Ovary (tissue), 9 donors: ENCODE results near the gene SHOX. TPM values are rescaled to one million over a fixed set of nuclear protein-coding genes. Genes with fewer than 3 reads are reported as not detected.

Source experiments
- DNase-seq, 5 donors: peaks; one replicate each; pipeline ENCODE4 v3.0.0-alpha.2; 2019 to 2020
- H3K27ac ChIP-seq, 2 donors: fragments of 200-600 bp; one replicate each; pipeline versions ENCODE4 v1.5.1 to v1.8.0; 2019 to 2022
- H3K27me3 ChIP-seq: fragments of 200-600 bp; one replicate; pipeline ENCODE4 v1.8.0; 2022
- H3K36me3 ChIP-seq: fragments of 200-600 bp; sonication (generic); one replicate; pipeline ENCODE4 v1.5.1; 2019
- H3K4me1 ChIP-seq: one replicate; pipeline ENCODE4 v1.8.1; 2013; ENCODE audit warnings: mild to moderate bottlenecking, moderate library complexity; ENCODE audit not compliant: insufficient read depth
- H3K4me3 ChIP-seq: fragments of 200-600 bp; sonication (generic); one replicate; pipeline ENCODE4 v1.5.1; 2017
- H3K9me3 ChIP-seq, 2 donors: fragments of 200-600 bp in 1 of 2; sonication (generic) in 1 of 2; one replicate each; pipeline versions ENCODE4 v1.5.1 to v1.8.1; 2013 to 2019; ENCODE audit warnings: mild to moderate bottlenecking in 1 of 2, moderate library complexity in 1 of 2
- EP300 ChIP-seq: sonication (generic); formaldehyde crosslinking; IDR thresholded peaks from one replicate; pipeline ENCODE4 v1.6.1; 2017; ENCODE audit warnings: antibody characterized with exemption
- POLR2A ChIP-seq: fragments of 450-650 bp; IDR thresholded peaks from one replicate; pipeline ENCODE4 v1.6.1; 2017; ENCODE audit warnings: antibody characterized with exemption, mild to moderate bottlenecking, moderate library complexity
- WGBS, 3 donors: extraction: QIAGEN DNeasy Blood & Tissue Kit in 1 of 3; methylation state at CpG; one replicate each; pipeline versions ENCODE4 v1.1.5 to v1.1.7; 2013 to 2017; 5-methylcytosine and 5-hydroxymethylcytosine counted together
- intact Hi-C, 4 donors: fragments of 100-400 bp; cut with DNase I; formaldehyde crosslinking; loops; one replicate each; pipeline versions ENCODE4 v1.11.0 to v1.15.1; 2022 to 2023
- polyA plus RNA-seq, 2 donors: library from polyadenylated mRNA; stranded (reverse); fragments of 200-250 nt in 1 of 2; fragments of 350-450 nt in 1 of 2; fragmentation: Illumina TruSeq in 1 of 2; extraction: RNeasy Lipid Tissue Mini Kit (QIAGEN cat#74804) in 1 of 2; gene quantifications; one replicate each; pipeline ENCODE4 v1.2.3, GENCODE V29; 2013 to 2014
- total RNA-seq, 7 donors: library from RNA; depleted of rRNA in 2 of 7; stranded (reverse); fragments of >200 nt in 2 of 7; fragmentation: NEBNext Ultra II Directional in 3 of 7; extraction: Animal tissue kit (Norgen Biotek cat#: 25700) in 3 of 7; gene quantifications; one replicate each; pipeline versions ENCODE4 v1.1.0 to v1.2.4, GENCODE V29; 2016 to 2023
- TF ChIP-seq, protein P1 (sequence below), 3 donors: fragments of 450-650 bp in 2 of 3; fragments of 200-600 bp in 1 of 3; IDR thresholded peaks; one replicate each; pipeline versions ENCODE4 v1.5.1 to v1.8.0; 2016 to 2022; ENCODE audit warnings: antibody characterized with exemption in 3 of 3, mild to moderate bottlenecking in 1 of 3
- donor health status: DM: no; HTN: no; CAD: no; lungs with moderate emphysema.
- donor health status: DM: no; HTN: no; CAD: no.
- donor health status: Bipolar disorder and iron deficiency.
- donor health status: DM: yes; HTN: yes; CAD: no.
- donor health status: DM: no; HTN: no; CAD: no.
- donor health status: DM: yes; HTN: yes; CAD: no.

The SHOX gene
- total and polyA plus RNA-seq, 9 donors, result 0.60 TPM; not detected in 8

DNA sequence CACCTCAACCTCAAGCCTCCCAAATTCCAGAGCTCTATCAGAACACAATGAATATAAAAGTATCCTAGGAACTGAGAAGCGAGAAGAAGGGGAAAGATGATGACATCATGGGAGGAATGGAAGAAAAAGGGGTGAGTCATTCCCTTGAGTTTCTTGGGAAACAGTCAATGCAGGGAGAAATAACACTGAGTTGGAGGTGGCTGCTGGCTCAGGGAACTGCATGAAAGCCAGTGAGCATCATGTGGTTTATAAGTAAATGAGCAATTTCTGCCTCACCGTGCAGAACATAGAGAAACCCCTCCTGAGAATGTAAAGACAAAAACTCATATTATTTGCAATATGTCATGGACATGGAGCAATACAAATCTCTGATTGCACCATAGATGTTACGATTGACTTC lies 73.3 kb downstream of the SHOX start:
- no peaks in the 10 kb centered on the region for H3K27me3 ChIP-seq
- intact Hi-C loops, result no loop called here
- no peak for DNase-seq
- no peaks in the 10 kb centered on the region for H3K4me1 ChIP-seq
- no peak for TF ChIP-seq POLR2A
- TF ChIP-seq EP300, result no peak
- TF ChIP-seq, protein P1, sequence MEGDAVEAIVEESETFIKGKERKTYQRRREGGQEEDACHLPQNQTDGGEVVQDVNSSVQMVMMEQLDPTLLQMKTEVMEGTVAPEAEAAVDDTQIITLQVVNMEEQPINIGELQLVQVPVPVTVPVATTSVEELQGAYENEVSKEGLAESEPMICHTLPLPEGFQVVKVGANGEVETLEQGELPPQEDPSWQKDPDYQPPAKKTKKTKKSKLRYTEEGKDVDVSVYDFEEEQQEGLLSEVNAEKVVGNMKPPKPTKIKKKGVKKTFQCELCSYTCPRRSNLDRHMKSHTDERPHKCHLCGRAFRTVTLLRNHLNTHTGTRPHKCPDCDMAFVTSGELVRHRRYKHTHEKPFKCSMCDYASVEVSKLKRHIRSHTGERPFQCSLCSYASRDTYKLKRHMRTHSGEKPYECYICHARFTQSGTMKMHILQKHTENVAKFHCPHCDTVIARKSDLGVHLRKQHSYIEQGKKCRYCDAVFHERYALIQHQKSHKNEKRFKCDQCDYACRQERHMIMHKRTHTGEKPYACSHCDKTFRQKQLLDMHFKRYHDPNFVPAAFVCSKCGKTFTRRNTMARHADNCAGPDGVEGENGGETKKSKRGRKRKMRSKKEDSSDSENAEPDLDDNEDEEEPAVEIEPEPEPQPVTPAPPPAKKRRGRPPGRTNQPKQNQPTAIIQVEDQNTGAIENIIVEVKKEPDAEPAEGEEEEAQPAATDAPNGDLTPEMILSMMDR (IDR thresholded peaks at IDR 0.05), result no peak
- no peak overlapping the region for H3K27ac ChIP-seq
- H3K36me3 ChIP-seq, result no peaks in the 10 kb centered on the region
- 68 to 87% (median 71%) methylated on average over 3 of the region's 3 CpGs for WGBS, 3 donors
- no peaks in the 10 kb centered on the region for H3K9me3 ChIP-seq
- H3K4me3 ChIP-seq, result no peak overlapping the region

Other genes starting within 250 kb of the SHOX start
- gene PPP2R3B, start 243.9 kb upstream of the SHOX start, total RNA-seq, result 10 to 100 TPM; 11.8 to 25.0 (median 18.4) TPM
- 10 to 100 TPM in 1 of 2 donors, 1 to 10 TPM in 1; 2.3 to 22.8 TPM for gene PPP2R3B, start 243.9 kb upstream of the SHOX start, polyA plus RNA-seq